HUES48 (cell line): ENCODE data around the gene CHKA.

Source experiments
- H3K27ac ChIP-seq: one replicate; pipeline ENCODE4 v1.7.0; 2013; ENCODE audit warnings: low read depth, low read length, inconsistent platforms
- H3K27me3 ChIP-seq: 2 replicates; pipeline ENCODE4 v1.6.1; 2013; ENCODE audit warnings: mild to moderate bottlenecking, low read length; ENCODE audit not compliant: control insufficient read depth, insufficient read depth
- H3K36me3 ChIP-seq: 2 replicates; pipeline ENCODE4 v1.6.1; 2013; ENCODE audit warnings: low read length; ENCODE audit not compliant: control insufficient read depth, insufficient read depth
- H3K4me1 ChIP-seq: 2 replicates; pipeline ENCODE4 v1.6.1; 2013; ENCODE audit warnings: mild to moderate bottlenecking, low read length; ENCODE audit not compliant: control insufficient read depth, insufficient read depth
- H3K4me3 ChIP-seq: 2 replicates; pipeline ENCODE4 v1.5.1; 2013; ENCODE audit warnings: mild to moderate bottlenecking, low read depth, low read length
- H3K9ac ChIP-seq: 2 replicates; pipeline ENCODE4 v1.6.1; 2013; ENCODE audit warnings: mild to moderate bottlenecking, low read depth, low read length, moderate library complexity
- H3K9me3 ChIP-seq: 2 replicates; pipeline ENCODE4 v1.6.1; 2013; ENCODE audit warnings: low read length; ENCODE audit not compliant: control insufficient read depth, insufficient read depth

CHKA gene

GRCh38 chr11:68025047-68025446 lies 96.1 kb downstream of the CHKA start:
- no peaks in the 10 kb centered on the region for H3K9me3 ChIP-seq
- H3K4me1 ChIP-seq, result peaks cover 6% of the 10 kb centered on the region; the same call in 1 of the 2 replicates
- H3K36me3 ChIP-seq, result no peaks in the 10 kb centered on the region; the same call in 1 of the 2 replicates
- no peak overlapping the region for H3K27ac ChIP-seq
- no peaks in the 10 kb centered on the region for H3K27me3 ChIP-seq
- H3K4me3 ChIP-seq, result no peak overlapping the region
- no peak overlapping the region for H3K9ac ChIP-seq

DNA sequence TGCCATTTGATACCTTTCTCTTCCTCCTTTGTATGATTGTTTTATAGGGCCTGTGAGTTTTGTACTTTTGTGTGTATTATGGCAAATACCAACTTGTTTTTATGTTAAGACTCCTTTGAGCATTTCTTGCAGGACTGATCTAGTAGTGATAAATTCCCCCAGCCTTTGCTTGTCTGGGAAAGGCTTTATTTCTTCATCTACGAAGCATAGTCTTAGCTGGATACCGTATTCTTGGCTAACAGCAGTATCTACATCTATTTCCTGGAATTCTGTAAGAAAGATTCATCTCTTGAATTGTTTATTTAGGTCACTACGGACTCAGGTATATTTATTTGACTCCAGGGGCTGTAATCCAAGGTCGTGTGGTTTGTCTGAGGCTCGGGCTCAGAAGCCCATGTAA lies 96.7 kb downstream of the CHKA start:
- no peaks in the 10 kb centered on the region; the same call in 1 of the 2 replicates for H3K36me3 ChIP-seq
- no peak overlapping the region for H3K4me3 ChIP-seq
- H3K9me3 ChIP-seq, result no peaks in the 10 kb centered on the region
- no peak overlapping the region for H3K9ac ChIP-seq
- peaks cover 6% of the 10 kb centered on the region; the same call in 1 of the 2 replicates for H3K4me1 ChIP-seq
- H3K27ac ChIP-seq, result no peak overlapping the region
- no peaks in the 10 kb centered on the region for H3K27me3 ChIP-seq

DNA sequence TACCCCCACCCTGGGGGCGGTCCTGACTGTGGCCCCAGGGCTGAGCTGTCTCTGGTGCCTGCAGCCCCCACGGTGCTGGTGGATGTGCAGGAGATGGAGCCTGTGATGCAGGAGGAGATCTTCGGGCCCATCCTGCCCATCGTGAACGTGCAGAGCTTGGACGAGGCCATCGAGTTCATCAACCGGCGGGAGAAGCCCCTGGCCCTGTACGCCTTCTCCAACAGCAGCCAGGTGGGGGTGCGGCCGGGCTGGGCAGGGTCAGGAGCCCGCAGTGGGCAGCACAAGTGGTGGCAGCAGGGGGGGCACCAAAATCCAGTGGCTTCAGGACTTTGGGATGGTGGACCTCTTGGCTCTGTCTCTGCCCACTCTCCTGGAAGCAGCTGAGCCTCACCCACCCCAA lies 98.7 kb downstream of the CHKA start:
- Histone ChIP-seq H3K27ac (no peak overlapping the region), H3K9me3 (no peaks in the 10 kb centered on the region), H3K4me1 (peaks cover 6% of the 10 kb centered on the region; the same call in 1 of the 2 replicates), H3K36me3 (no peaks in the 10 kb centered on the region; the same call in 1 of the 2 replicates), H3K4me3 (no peak overlapping the region), H3K9ac (no peak overlapping the region), H3K27me3 (no peaks in the 10 kb centered on the region)

GRCh38 chr11:68021167-68021787 lies 99.9 kb downstream of the CHKA start:
- H3K4me3 ChIP-seq, result no peak overlapping the region

GRCh38 chr11:68020575-68020974 lies 100.6 kb downstream of the CHKA start:
- peaks cover 6% of the 10 kb centered on the region; the same call in 1 of the 2 replicates for H3K4me1 ChIP-seq
- no peaks in the 10 kb centered on the region for H3K9me3 ChIP-seq
- no peak overlapping the region for H3K4me3 ChIP-seq
- H3K27ac ChIP-seq, result no peak overlapping the region
- no peaks in the 10 kb centered on the region for H3K27me3 ChIP-seq
- no peak overlapping the region for H3K9ac ChIP-seq
- H3K36me3 ChIP-seq, result no peaks in the 10 kb centered on the region; the same call in 1 of the 2 replicates

More at GRCh38 chr11:68021167-68021787, 99.9 kb downstream of the CHKA start:
- no peak overlapping the region for H3K9ac ChIP-seq
- no peaks in the 10 kb centered on the region; the same call in 1 of the 2 replicates for H3K36me3 ChIP-seq
- H3K9me3 ChIP-seq, result no peaks in the 10 kb centered on the region
- H3K27ac ChIP-seq, result no peak overlapping the region
- peaks cover 6% of the 10 kb centered on the region; the same call in 1 of the 2 replicates for H3K4me1 ChIP-seq
- H3K27me3 ChIP-seq, result no peaks in the 10 kb centered on the region

- no peaks in the 10 kb centered on the region for H3K9me3 ChIP-seq
- no peaks in the 10 kb centered on the region for H3K27me3 ChIP-seq
- H3K36me3 ChIP-seq, result no peaks in the 10 kb centered on the region; the same call in 1 of the 2 replicates
- no peak overlapping the region for H3K9ac ChIP-seq
- H3K4me3 ChIP-seq, result no peak overlapping the region
- H3K4me1 ChIP-seq, result peaks cover 6% of the 10 kb centered on the region; the same call in 1 of the 2 replicates
- H3K27ac ChIP-seq, result no peak overlapping the region
Observed at GRCh38 chr11:68019486-68019885, 101.7 kb downstream of the CHKA start.

- Histone ChIP-seq H3K36me3 (no peaks in the 10 kb centered on the region), H3K27ac (no peak overlapping the region), H3K9ac (no peak overlapping the region), H3K4me1 (peaks cover 6% of the 10 kb centered on the region; the same call in 1 of the 2 replicates), H3K9me3 (no peaks in the 10 kb centered on the region), H3K27me3 (no peaks in the 10 kb centered on the region), H3K4me3 (no peak overlapping the region)
Observed at GRCh38 chr11:68018730-68019190, 102.4 kb downstream of the CHKA start.

DNA sequence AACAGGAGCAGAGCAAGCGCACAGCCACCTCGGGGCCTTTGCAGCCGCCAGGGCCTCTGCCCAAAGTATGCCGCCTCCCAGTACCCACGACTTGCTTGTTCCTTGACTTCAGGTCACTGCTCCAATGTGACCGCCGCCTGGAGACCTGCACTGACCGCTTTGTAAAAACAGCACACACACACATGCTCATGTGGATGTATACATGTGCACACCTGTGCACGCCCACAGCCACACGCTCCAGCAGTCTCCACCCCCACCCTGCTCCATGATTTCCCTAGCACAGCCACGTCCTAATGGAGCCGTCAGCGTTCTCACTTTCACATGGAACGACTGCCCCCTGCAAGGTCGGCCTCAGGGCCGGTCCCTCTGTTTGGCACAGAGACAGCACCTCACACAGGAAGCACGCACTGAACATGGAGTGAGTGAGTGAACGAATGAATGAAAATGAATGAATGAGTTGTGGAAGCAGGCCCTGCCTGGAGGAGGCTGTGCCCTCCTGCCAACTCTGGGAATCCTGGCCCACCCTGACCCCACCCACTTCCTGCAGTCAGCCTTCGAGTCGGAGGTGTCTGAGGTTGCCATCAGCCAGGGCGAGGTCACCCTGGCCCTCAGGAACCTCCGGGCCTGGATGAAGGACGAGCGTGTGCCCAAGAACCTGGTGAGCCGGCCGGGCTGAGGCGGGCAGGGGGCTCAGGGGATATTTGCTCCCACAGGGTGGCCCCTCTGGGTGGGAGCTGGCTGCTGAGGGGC lies 103.0 kb downstream of the CHKA start:
- no peaks in the 10 kb centered on the region for H3K27me3 ChIP-seq
- no peaks in the 10 kb centered on the region for H3K9me3 ChIP-seq
- no peak overlapping the region for H3K4me3 ChIP-seq
- no peak overlapping the region for H3K9ac ChIP-seq
- H3K27ac ChIP-seq, result no peak overlapping the region
- H3K4me1 ChIP-seq, result peaks cover 6% of the 10 kb centered on the region; the same call in 1 of the 2 replicates
- no peaks in the 10 kb centered on the region for H3K36me3 ChIP-seq

DNA sequence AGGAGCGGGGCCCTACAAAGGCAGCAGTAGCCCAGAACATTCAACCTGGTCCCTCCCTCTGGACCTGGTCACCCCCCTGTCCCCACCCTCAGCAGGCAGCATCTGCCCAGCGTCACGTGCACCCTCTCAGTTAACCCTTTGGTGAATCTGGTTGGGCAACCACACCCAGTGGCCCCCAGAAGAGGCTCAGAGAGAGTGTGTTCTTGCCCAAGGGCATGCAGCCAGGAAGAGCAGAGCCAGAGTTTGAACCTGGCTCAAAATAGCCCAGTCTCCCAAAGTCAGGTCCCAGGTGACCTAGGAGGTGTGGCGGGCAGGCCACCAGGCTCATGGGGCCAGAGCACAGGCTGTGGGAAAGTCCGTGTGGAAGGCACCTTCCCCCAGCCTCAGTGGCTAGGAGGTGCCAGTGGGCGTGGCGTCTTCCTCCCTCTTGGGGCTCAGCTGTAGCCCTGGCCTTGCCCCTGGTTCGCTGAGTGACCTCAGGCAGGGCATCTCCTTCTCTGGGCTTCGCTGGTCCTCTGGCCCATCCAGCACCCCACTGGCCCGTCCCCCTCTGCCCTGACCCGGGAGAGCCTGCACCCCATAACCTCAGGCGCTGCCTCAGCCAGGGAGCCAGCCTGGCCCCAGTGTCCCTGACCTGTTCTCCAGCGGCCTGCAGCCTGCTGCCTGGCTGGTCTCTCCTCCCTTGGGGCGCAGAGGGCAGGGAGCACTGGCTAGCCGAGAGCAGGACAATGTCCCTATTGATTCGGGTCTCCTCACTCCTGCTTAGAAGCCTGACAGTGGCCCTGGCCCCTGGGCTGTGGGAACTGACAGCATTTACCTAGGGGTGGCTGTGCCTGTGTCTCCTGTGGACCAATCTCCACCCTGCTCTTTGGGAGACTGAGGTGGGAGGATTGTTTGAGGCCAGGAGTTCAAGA lies 104.0 kb downstream of the CHKA start:
- H3K36me3 ChIP-seq, result no peaks in the 10 kb centered on the region
- H3K4me1 ChIP-seq, result peaks cover 6% of the 10 kb centered on the region; the same call in 1 of the 2 replicates
- no peak overlapping the region for H3K9ac ChIP-seq
- no peaks in the 10 kb centered on the region for H3K9me3 ChIP-seq
- H3K27me3 ChIP-seq, result no peaks in the 10 kb centered on the region
- H3K27ac ChIP-seq, result no peak overlapping the region
- H3K4me3 ChIP-seq, result no peak overlapping the region

DNA sequence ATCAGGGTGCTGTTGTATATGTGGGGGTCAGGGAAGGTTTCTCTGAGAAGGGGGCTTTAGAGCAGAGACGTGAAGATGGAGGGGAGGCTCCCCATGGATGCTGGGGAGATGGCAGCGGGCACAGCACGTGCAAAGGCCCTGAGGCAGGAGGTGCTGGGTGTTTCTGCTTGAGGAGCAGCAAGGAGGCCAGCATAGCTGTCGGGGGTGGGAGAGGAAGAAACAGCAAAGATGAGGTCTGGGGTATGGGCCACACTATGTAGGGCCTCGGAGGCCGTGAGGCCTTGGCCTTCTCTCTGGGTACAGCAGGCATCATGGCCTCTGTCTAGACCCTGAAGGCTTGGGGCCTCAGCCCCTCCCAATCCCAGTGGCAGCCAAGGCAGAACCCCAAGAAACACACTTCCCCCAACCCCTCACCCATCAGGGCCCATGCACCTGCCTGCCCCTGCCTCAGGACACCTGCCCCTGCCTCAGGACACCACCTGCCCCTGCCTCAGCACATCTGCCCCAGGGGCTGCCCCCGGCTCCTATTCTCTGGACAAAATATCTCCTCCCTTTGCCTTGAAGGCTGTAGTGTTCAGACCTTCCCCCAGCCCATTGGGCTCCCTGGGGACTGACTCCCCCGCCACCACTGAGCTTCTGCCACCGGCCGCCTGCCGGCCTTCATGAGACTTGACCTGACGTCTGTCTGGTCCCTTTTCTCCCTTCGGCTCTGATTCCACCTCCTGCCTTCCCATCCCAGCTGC lies 104.9 kb downstream of the CHKA start:
- H3K9me3 ChIP-seq, result no peaks in the 10 kb centered on the region
- no peaks in the 10 kb centered on the region for H3K27me3 ChIP-seq
- H3K36me3 ChIP-seq, result no peaks in the 10 kb centered on the region
- H3K4me1 ChIP-seq, result peaks cover 6% of the 10 kb centered on the region; the same call in 1 of the 2 replicates
- no peak overlapping the region for H3K9ac ChIP-seq
- H3K4me3 ChIP-seq, result no peak overlapping the region
- no peak overlapping the region for H3K27ac ChIP-seq
